NCI-H2171 treated with DMSO at 0.1 percent for 48 hours (cell line): ENCODE measurements around the gene ESAM.

ENCODE experiments used
- DNase-seq: peaks from one replicate; lab custom pipeline; 2025; lab: John Stamatoyannopoulos, UW

Gene ESAM

DNA sequence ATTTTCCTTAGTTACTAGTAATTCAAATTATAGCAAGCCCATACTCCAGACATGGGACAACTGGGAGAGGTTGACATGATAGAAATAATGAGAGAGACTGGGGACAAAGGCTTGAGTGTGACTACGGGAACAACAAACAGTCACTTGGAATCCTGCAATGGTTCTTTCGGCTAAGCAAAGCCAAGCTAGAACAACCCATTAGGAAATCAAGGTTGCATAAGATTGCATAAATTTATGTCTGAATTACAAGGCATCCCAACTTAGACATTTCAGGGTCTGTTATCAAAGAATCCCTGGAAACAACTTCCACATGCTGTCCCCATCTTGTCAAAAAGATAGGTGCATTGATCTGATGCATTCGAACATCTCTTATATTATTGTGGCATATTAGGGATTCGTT, 32.5 kb downstream of the ESAM start:
- DNase-seq: no peak

- no peak for DNase-seq
Observed at GRCh38 chr11:124728134-124728533, 34.0 kb downstream of the ESAM start.

GRCh38 chr11:124727474-124727873, 34.6 kb downstream of the ESAM start:
- no peak for DNase-seq

GRCh38 chr11:124725719-124726105, 36.4 kb downstream of the ESAM start:
- no peak for DNase-seq

GRCh38 chr11:124724979-124725718, 36.9 kb downstream of the ESAM start:
- no peak for DNase-seq

DNA sequence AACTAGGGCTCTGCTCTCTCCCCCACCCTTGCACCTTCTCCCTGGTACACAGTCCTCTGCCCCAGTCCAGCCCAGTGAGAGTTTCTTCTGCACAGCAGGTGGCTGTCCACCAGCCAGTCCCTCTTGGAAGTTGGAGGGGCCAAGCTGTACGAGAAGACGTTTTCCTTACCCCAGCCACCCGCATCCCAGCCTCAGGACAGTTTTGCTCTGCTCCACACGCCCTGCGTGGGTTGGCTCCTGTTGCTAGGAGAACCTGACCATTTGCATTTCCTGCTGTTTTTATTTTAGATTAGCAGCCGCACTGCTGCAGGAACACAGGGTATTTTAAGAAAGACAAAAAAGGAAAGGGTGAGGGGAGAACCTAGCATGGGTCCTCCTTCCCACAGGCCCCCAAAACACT, 39.9 kb downstream of the ESAM start:
- DNase-seq: no peak

DNA sequence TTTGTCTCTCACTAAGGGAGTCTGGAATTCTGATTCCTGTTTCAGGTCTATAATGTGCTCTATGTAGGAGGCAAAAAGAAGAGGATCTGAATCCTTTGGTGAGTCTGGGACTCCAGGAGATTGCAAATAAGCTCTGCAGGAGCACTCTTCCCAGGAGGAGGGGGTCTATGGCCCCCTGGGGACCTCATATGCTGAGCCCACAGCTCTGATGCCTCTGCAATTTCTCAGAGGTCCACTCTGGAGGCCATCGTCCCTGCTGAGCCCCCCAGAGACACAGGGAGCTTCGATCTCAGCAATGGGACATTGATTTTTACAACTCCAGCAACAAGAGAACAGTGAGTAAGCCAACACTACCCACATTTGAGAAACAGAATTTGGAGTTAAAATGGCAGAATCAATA, 42.6 kb downstream of the ESAM start:
- no peak for DNase-seq

GRCh38 chr11:124718801-124719200, 43.3 kb downstream of the ESAM start:
- DNase-seq: no peak

DNA sequence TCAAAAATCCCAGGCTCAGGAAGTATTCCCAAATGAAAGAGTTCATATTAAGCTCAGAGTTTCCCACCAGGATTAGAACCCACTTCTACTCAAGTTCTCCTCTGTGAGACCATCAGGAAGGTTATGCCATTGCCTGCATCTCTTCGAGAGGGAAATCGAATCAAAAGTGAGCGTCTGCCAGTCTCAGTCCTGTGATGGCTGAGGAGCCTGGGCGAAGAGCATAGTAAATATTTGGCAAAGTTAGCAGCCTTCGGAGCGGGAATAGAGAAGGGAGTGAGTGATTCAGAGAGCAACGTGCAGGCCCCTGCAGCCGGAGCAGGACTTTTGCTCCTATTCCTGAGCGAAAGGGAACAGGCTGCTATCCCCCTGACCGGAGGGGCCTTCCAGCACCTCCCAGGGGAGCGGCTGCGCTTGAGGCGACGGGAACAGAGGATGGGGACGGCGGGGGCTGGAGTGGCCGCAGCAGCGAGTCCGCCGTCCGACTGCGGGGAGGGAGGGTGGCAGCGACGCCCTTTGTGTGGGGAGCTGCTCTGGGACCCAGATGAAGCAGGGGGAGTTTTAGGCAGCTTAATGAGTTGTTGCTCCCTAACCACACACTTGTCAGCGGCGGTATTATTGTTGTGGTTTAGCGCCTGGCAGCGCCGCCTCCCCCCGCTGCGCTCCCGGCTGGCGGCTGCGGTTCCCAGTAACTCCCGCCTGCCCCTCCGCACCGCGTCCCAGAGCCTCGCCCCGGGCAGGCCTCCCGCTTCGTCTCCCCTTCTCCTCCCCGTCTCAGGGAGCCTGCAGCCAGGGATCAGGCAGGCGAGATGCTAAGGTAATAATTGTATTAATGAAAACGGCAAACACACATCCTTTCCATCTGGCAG, 44.1 kb downstream of the ESAM start:
- peak; percentile 39 for DNase-seq

DNA sequence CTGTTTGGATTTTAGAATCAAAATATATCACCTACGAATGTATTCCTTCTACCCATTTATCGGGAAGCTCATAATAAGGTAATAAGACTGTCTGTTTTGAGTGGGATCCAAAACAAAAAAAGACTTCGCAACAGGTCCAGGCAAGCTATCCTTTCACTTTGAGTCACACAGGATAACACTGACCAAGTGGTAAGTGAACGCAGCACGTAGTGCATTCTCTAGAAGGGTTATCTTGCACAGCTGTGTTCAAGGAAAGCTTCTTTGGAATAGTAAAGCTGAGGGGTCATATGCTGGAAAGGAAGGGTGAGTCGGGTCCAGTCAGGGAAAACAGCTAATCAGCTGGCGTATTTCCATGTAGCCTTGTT, 44.7 kb downstream of the ESAM start:
- DNase-seq: no peak

DNA sequence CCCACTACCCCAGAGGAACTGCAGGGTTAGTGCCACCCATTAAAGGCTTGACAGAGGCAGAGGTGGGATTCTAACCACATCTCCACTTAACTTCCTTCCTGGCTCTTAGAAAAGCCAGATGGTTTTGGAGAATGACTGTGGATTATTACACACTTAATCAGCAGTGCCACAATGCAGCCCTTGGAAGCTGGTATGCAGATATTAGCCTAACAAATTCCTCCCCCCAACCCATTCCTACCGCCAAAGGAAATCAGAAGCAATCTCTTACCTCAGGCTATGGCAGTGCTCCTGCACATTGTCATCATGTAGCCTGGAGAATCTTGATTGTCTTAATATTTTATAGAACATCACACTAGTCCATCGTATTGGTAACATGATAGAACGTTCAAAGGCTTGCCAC, 45.5 kb downstream of the ESAM start:
- DNase-seq: no peak

DNA sequence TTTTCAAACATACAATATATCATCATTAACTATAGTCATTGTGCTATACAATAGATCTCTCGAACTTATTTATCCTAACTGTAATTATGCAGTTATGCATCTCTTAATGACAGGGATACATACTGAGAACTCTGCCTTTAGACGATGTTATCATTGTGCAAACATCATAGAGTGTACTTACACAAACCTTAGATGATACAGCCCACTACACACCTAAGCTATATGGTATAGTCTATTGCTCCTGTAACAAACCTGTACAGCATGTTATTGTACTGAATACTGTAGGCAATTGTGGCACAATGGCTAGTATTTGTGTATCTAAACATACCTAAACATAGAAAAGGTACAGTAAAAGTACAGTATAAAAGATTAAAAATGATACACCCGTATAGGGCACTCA, 49.7 kb downstream of the ESAM start:
- DNase-seq: no peak

- DNase-seq: no peak
Observed at GRCh38 chr11:124707829-124708228, 54.3 kb downstream of the ESAM start.
